Stomach (tissue), 9 donors: ENCODE results near the gene KRT76. TPM values are rescaled to one million over a fixed set of nuclear protein-coding genes. Genes with fewer than 3 reads are reported as not detected.

ENCODE experiments used
- DNase-seq, 2 donors: peaks; one replicate each; pipeline versions ENCODE4 v3.0.0 to v3.0.0-alpha.2; 2013 to 2019
- H3K27ac ChIP-seq, 5 donors: fragments of 200-600 bp in 4 of 5; sonication (generic) in 4 of 5; one replicate each; pipeline ENCODE4 v1.5.1; 2013 to 2019; ENCODE audit warnings: mild to moderate bottlenecking in 1 of 5, moderate library complexity in 1 of 5
- H3K27me3 ChIP-seq, 3 donors: fragments of 200-600 bp; sonication (generic); one replicate each; pipeline ENCODE4 v1.5.1; 2017 to 2019; ENCODE audit warnings: mixed run types in 1 of 3
- H3K36me3 ChIP-seq, 4 donors: fragments of 200-600 bp; sonication (generic); 1 replicate in 3 of 4; 2 replicates in 1 of 4; pipeline ENCODE4 v1.5.1; 2016 to 2019
- H3K4me1 ChIP-seq, 4 donors: fragments of 200-600 bp; sonication (generic); one replicate each; pipeline ENCODE4 v1.5.1; 2016 to 2019
- H3K4me3 ChIP-seq, 4 donors: fragments of 200-600 bp; sonication (generic) in 3 of 4; one replicate each; pipeline ENCODE4 v1.5.1; 2016 to 2019; ENCODE audit warnings: mild to moderate bottlenecking in 1 of 4
- H3K9me3 ChIP-seq, 4 donors: fragments of 200-600 bp; sonication (generic); one replicate each; pipeline ENCODE4 v1.5.1; 2016 to 2019
- CTCF ChIP-seq, 7 experiments: fragments of 450-650 bp in 4 of 7; fragments of 200-600 bp in 3 of 7; sonication (generic) in 3 of 7; IDR thresholded peaks; one replicate each; pipeline ENCODE4 v1.5.1; 2016 to 2019; ENCODE audit warnings: antibody characterized with exemption in 7 of 7, control low read depth in 2 of 7, mild to moderate bottlenecking in 1 of 7
- EP300 ChIP-seq: sonication (generic); formaldehyde crosslinking; IDR thresholded peaks from one replicate; pipeline ENCODE4 v1.6.1; 2017; ENCODE audit warnings: antibody characterized with exemption
- POLR2A ChIP-seq, 4 donors: fragments of 450-650 bp; IDR thresholded peaks; one replicate each; pipeline ENCODE4 v1.6.1; 2016; ENCODE audit warnings: antibody characterized with exemption in 4 of 4, control low read depth in 2 of 4, mild to moderate bottlenecking in 1 of 4, moderate library complexity in 1 of 4
- POLR2AphosphoS5 ChIP-seq, 3 donors: sonication (generic); formaldehyde crosslinking; IDR thresholded peaks; one replicate each; pipeline ENCODE4 v1.6.1; 2016; ENCODE audit warnings: antibody characterized with exemption in 3 of 3
- WGBS, 5 donors: extraction: QIAGEN DNeasy Blood & Tissue Kit in 3 of 5; methylation state at CpG; one replicate each; pipeline versions ENCODE4 v1.1.5 to v1.1.7; 2013 to 2018; 5-methylcytosine and 5-hydroxymethylcytosine counted together
- intact Hi-C: fragments of 100-400 bp; cut with DNase I; formaldehyde crosslinking; loops from one replicate; pipeline ENCODE4 v1.15.1; 2023; ENCODE audit warnings: low total_unique reads
- polyA plus RNA-seq, 3 donors: library from polyadenylated mRNA; stranded (reverse); fragments of 200-250 nt; gene quantifications; one replicate each; pipeline ENCODE4 v1.2.3, GENCODE V29; 2013
- total RNA-seq, 5 donors: library from RNA; depleted of rRNA; stranded (reverse); fragments of >200 nt; gene quantifications; one replicate each; pipeline versions ENCODE4 v1.1.0 to v1.2.3, GENCODE V29; 2014 to 2016
- donor health status: healthy with polysubstance abuse.
- donor health status: Bipolar disorder and iron deficiency.
- donor health status: healthy.

KRT76 gene
- total and polyA plus RNA-seq, 8 donors, result not detected

- intact Hi-C loops, result no loop called here
- H3K27me3 ChIP-seq, result peaks cover 0 to 59% (median 3%) of the 10 kb centered on the region in 3 donors
- H3K36me3 ChIP-seq, result no peaks in the 10 kb centered on the region
- DNase-seq, result no peak
- no peak overlapping the region for H3K4me3 ChIP-seq
- no peaks in the 10 kb centered on the region for H3K9me3 ChIP-seq
- whole genome bisulfite sequencing, 5 donors, result 65 to 78% (median 76%) methylated on average over 8 of the region's 8 CpGs
- H3K27ac ChIP-seq, result no peak overlapping the region
- H3K4me1 ChIP-seq, result no peaks in the 10 kb centered on the region
- TF ChIP-seq EP300 (no peak), POLR2AphosphoS5 (IDR thresholded peaks at IDR 0.05) (no peak), CTCF (IDR thresholded peaks at IDR 0.05) (no peak), POLR2A (IDR thresholded peaks at IDR 0.05) (no peak)
These were observed 42.0 kb downstream of the KRT76 start for GRCh38 chr12:52735106-52735505.

GRCh38 chr12:52730793-52731192 lies 46.4 kb downstream of the KRT76 start:
- Histone ChIP-seq H3K27ac (no peak overlapping the region), H3K4me3 (no peak overlapping the region), H3K27me3 (peaks cover 0 to 53% (median 3%) of the 10 kb centered on the region in 3 donors), H3K9me3 (no peaks in the 10 kb centered on the region), H3K4me1 (no peaks in the 10 kb centered on the region), H3K36me3 (no peaks in the 10 kb centered on the region)
- intact Hi-C loops, result no loop called here
- no peak for TF ChIP-seq POLR2A (IDR thresholded peaks at IDR 0.05)
- no peak for TF ChIP-seq POLR2AphosphoS5 (IDR thresholded peaks at IDR 0.05)
- no peak for TF ChIP-seq EP300
- TF ChIP-seq CTCF (IDR thresholded peaks at IDR 0.05), result no peak
- 30 to 80% (median 56%) methylated on average over 2 of the region's 2 CpGs for WGBS, 5 donors
- DNase-seq, result no peak

DNA sequence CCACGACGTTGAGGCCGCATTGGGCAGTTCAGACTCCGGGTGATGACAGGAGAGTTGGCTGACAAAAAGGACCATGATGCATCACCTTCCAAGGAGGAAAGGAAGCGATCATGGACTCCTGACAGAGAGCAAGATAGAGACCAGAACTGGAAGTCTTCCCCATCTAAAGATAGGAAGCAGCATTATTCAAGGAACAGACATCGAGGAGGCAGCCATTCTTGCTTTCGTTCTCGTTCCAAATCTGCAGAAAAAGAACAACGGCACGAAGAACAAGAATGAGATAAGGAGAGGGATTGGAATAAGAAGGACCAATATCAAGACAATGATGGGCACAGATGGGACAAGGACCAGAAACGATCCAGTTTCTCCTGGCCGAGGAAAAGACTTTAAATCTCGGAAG lies 46.8 kb downstream of the KRT76 start:
- no peaks in the 10 kb centered on the region for H3K4me1 ChIP-seq
- H3K9me3 ChIP-seq, result no peaks in the 10 kb centered on the region
- H3K36me3 ChIP-seq, result no peaks in the 10 kb centered on the region
- peaks cover 0 to 53% (median 3%) of the 10 kb centered on the region in 3 donors for H3K27me3 ChIP-seq
- WGBS, 5 donors, result 84 to 89% (median 87%) methylated on average over 13 of the region's 13 CpGs
- H3K27ac ChIP-seq, result no peak overlapping the region
- intact Hi-C loops, result no loop called here
- no peak for DNase-seq
- no peak overlapping the region for H3K4me3 ChIP-seq
- TF ChIP-seq CTCF (IDR thresholded peaks at IDR 0.05) (no peak), POLR2AphosphoS5 (IDR thresholded peaks at IDR 0.05) (no peak), POLR2A (IDR thresholded peaks at IDR 0.05) (no peak), EP300 (no peak)

DNA sequence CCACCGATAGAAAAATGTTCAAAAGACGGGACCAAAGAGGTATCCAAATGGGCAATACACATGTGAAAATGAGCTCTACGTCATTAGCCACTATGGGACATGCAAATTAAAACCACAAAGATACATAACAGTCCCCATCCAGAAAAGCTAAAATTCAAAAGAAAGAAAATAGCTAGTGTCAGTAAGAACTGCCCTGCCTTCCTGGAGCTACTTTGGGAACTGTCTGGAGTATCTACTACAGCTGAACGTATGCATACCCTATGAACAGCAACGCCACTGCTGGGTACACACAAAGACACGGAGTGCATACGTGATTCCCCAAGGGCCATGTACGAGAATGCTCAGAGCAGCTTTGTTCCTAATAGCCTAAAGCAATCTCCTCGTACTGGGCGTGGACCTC lies 48.0 kb downstream of the KRT76 start:
- no peak for TF ChIP-seq POLR2A (IDR thresholded peaks at IDR 0.05)
- no peak for TF ChIP-seq EP300
- TF ChIP-seq CTCF (IDR thresholded peaks at IDR 0.05), result no peak
- TF ChIP-seq POLR2AphosphoS5 (IDR thresholded peaks at IDR 0.05), result no peak
- Histone ChIP-seq H3K4me3 (no peak overlapping the region), H3K4me1 (no peaks in the 10 kb centered on the region), H3K9me3 (no peaks in the 10 kb centered on the region), H3K36me3 (no peaks in the 10 kb centered on the region), H3K27ac (no peak overlapping the region), H3K27me3 (peaks cover 0 to 52% (median 3%) of the 10 kb centered on the region in 3 donors)
- no peak for DNase-seq
- WGBS, 5 donors, result 74 to 85% (median 81%) methylated on average over 9 to 10 of the region's 10 CpGs
- intact Hi-C loops, result no loop called here
